Caki2 (cell line): ENCODE results near the gene KRTAP21-1. TPM values are rescaled to one million over a fixed set of nuclear protein-coding genes. Genes with fewer than 3 reads are reported as not detected.
A peak's percentile ranks its signal among the peaks of the same experiment; 100 is the strongest.
"Not testable (repeated sequence)": the region's sequence is repeated elsewhere in the genome, so short reads cannot be mapped to it uniquely, and the experiment has no call there.

Experiments
- DNase-seq: peaks from one replicate; pipeline ENCODE4 v3.0.0-alpha.2; 2015; ENCODE audit warnings: low read depth
- in situ Hi-C: cut with HindIII; loops from 2 replicates; pipeline ENCODE4 v1.10.0; 2016; ENCODE audit warnings: low sequenced_read_pairs, low pct_unique_long_range_greater_than_20kb, mixed read lengths
- total RNA-seq: library from RNA; depleted of rRNA; stranded (reverse); fragments of >200 nt; shearing (Covaris generic); gene quantifications from 2 replicates; pipeline ENCODE4 v1.2.3, GENCODE V29; 2014; ENCODE audit warnings: low replicate concordance; rRNA removed

KRTAP21-1 gene
- total RNA-seq, result not detected in 2 replicates

GRCh38 chr21:30755328-30755727 is at the start of gene KRTAP21-1:
KRTAP21-1 (minus strand) TSS chr21:30755428; CDS start chr21:30755378, 50 bp downstream.
- DNase-seq, in situ Hi-C loops: not testable (repeated sequence)

GRCh38 chr21:30800605-30801004 is 45.4 kb upstream of the KRTAP21-1 start:
- in situ Hi-C loops, result no loop called here

GRCh38 chr21:30793581-30794314 is 38.5 kb upstream of the KRTAP21-1 start:
- no peak for DNase-seq

More at GRCh38 chr21:30800605-30801004, 45.4 kb upstream of the KRTAP21-1 start:
- no peak for DNase-seq

GRCh38 chr21:30779249-30779648 is 24.0 kb upstream of the KRTAP21-1 start:
- DNase-seq, result no peak
- in situ Hi-C loops, result no loop called here

More at GRCh38 chr21:30793581-30794314, 38.5 kb upstream of the KRTAP21-1 start:
- in situ Hi-C loops, result no loop called here

- in situ Hi-C loops, result no loop called here
Observed at GRCh38 chr21:30769724-30770431, 14.7 kb upstream of the KRTAP21-1 start.

GRCh38 chr21:30760776-30761175 is 5.5 kb upstream of the KRTAP21-1 start:
- in situ Hi-C loops, result no loop called here
- DNase-seq, result no peak

More at GRCh38 chr21:30769724-30770431, 14.7 kb upstream of the KRTAP21-1 start:
- peak; percentile 32 for DNase-seq

GRCh38 chr21:30758306-30758705 is 3.1 kb upstream of the KRTAP21-1 start:
- in situ Hi-C loops, result no loop called here
- no peak for DNase-seq

GRCh38 chr21:30747159-30747558 is 8.1 kb downstream of the KRTAP21-1 start, which contains the start of gene KRTAP21-2:
KRTAP21-2 (minus strand) TSS chr21:30747259; CDS start chr21:30747202, 57 bp downstream.
- DNase-seq, result no peak
- in situ Hi-C loops, result no loop called here

- no peak for DNase-seq
- in situ Hi-C loops, result no loop called here
Observed at GRCh38 chr21:30740462-30740861, 14.8 kb downstream of the KRTAP21-1 start.

GRCh38 chr21:30733026-30733425 is 22.2 kb downstream of the KRTAP21-1 start:
- DNase-seq, result no peak

GRCh38 chr21:30726726-30727125 is 28.5 kb downstream of the KRTAP21-1 start:
- in situ Hi-C loops, result no loop called here
- no peak for DNase-seq

More at GRCh38 chr21:30733026-30733425, 22.2 kb downstream of the KRTAP21-1 start:
- in situ Hi-C loops, result no loop called here

- in situ Hi-C loops, result no loop called here
- no peak for DNase-seq
Observed at GRCh38 chr21:30719401-30719800, 35.8 kb downstream of the KRTAP21-1 start.

GRCh38 chr21:30718239-30718909 is 36.9 kb downstream of the KRTAP21-1 start, which contains the start of gene KRTAP21-3:
KRTAP21-3 (minus strand) TSS chr21:30718777; CDS start chr21:30718759, 18 bp downstream.
- in situ Hi-C loops, result no loop called here
- peak; percentile 3 for DNase-seq

GRCh38 chr21:30717105-30717504 is 38.1 kb downstream of the KRTAP21-1 start:
- no peak for DNase-seq
- in situ Hi-C loops, result no loop called here

GRCh38 chr21:30714946-30715345 is 40.3 kb downstream of the KRTAP21-1 start:
- in situ Hi-C loops, result no loop called here

GRCh38 chr21:30714456-30714855 is 40.8 kb downstream of the KRTAP21-1 start:
- DNase-seq, result no peak
- in situ Hi-C loops, result no loop called here

More at GRCh38 chr21:30714946-30715345, 40.3 kb downstream of the KRTAP21-1 start:
- DNase-seq, result no peak

GRCh38 chr21:30713766-30714165 is 41.5 kb downstream of the KRTAP21-1 start:
- no peak for DNase-seq
- in situ Hi-C loops, result no loop called here

GRCh38 chr21:30710499-30710898 is 44.7 kb downstream of the KRTAP21-1 start:
- DNase-seq, result peak; percentile 13

More at GRCh38 chr21:30710499-30710898, 44.7 kb downstream of the KRTAP21-1 start:
- in situ Hi-C loops, result no loop called here
